Measurements from ENCODE around the gene TTC34.
"Not testable (repeated sequence)": the region's sequence is repeated elsewhere in the genome, so short reads cannot be mapped to it uniquely, and the experiment has no call there.

GRCh38 chr1:2684000-2684399 lies 117.5 kb downstream of the TTC34 start:
- TF ChIP-seq CTCF, POLR2A, EP300, POLR2AphosphoS5 (IDR thresholded peaks at IDR 0.05): not testable (repeated sequence)

Data from sigmoid colon (tissue), 4 donors.